Measurements from ENCODE around the gene OTOG. TPM values are rescaled to one million over a fixed set of nuclear protein-coding genes. Genes with fewer than 3 reads are reported as not detected.

OTOG gene
- total RNA-seq, 1 donor from 2014 or later = not detected

GRCh38 chr11:17605651-17606122, 58.6 kb downstream of the OTOG start:
- intact Hi-C loops (cut with micrococcal nuclease) = no loop called here
- no peak for TF ChIP-seq CTCF (IDR thresholded peaks at IDR 0.05; ENCODE audit: borderline replicate concordance)
- H3K27ac ChIP-seq (replicated peaks) = no peak overlapping the region
- peaks cover 10% of the 10 kb centered on the region for H3K4me1 ChIP-seq
- no peak for DNase-seq
- no peaks in the 10 kb centered on the region for H3K9me3 ChIP-seq (replicated peaks)
- peaks cover 1% of the 10 kb centered on the region for H3K27me3 ChIP-seq (ENCODE audit: low read depth)
- H3K4me3 ChIP-seq = no peak overlapping the region
- no peaks in the 10 kb centered on the region for H3K36me3 ChIP-seq

GRCh38 chr11:17606233-17607082, 59.4 kb downstream of the OTOG start:
- Histone ChIP-seq H3K36me3 (no peaks in the 10 kb centered on the region), H3K27me3 (ENCODE audit: low read depth) (peaks cover 6% of the 10 kb centered on the region), H3K4me3 (no peak overlapping the region), H3K4me1 (peaks cover 10% of the 10 kb centered on the region), H3K9me3 (replicated peaks) (no peaks in the 10 kb centered on the region), H3K27ac (replicated peaks) (no peak overlapping the region)
- TF ChIP-seq CTCF (IDR thresholded peaks at IDR 0.05; ENCODE audit: borderline replicate concordance) = no peak
- no peak for DNase-seq
- intact Hi-C loops (cut with micrococcal nuclease) = no loop called here

GRCh38 chr11:17607083-17607429, 60.0 kb downstream of the OTOG start:
- Histone ChIP-seq H3K4me3 (no peak overlapping the region), H3K36me3 (no peaks in the 10 kb centered on the region), H3K4me1 (peaks cover 10% of the 10 kb centered on the region), H3K27ac (replicated peaks) (no peak overlapping the region), H3K9me3 (replicated peaks) (no peaks in the 10 kb centered on the region), H3K27me3 (ENCODE audit: low read depth) (peaks cover 9% of the 10 kb centered on the region)
- intact Hi-C loops (cut with micrococcal nuclease) = no loop called here
- no peak for TF ChIP-seq CTCF (IDR thresholded peaks at IDR 0.05; ENCODE audit: borderline replicate concordance)
- DNase-seq = no peak

- no peak for TF ChIP-seq CTCF (IDR thresholded peaks at IDR 0.05; ENCODE audit: borderline replicate concordance)
- Histone ChIP-seq H3K4me1 (peaks cover 10% of the 10 kb centered on the region), H3K27me3 (ENCODE audit: low read depth) (peaks cover 17% of the 10 kb centered on the region), H3K27ac (replicated peaks) (no peak overlapping the region), H3K9me3 (replicated peaks) (no peaks in the 10 kb centered on the region), H3K4me3 (no peak overlapping the region), H3K36me3 (no peaks in the 10 kb centered on the region)
- no peak for DNase-seq
- intact Hi-C loops (cut with micrococcal nuclease) = no loop called here
These were observed 60.8 kb downstream of the OTOG start for GRCh38 chr11:17607591-17608570.

GRCh38 chr11:17608821-17609220, 61.8 kb downstream of the OTOG start:
- DNase-seq = no peak
- no peak for TF ChIP-seq CTCF (IDR thresholded peaks at IDR 0.05; ENCODE audit: borderline replicate concordance)
- Histone ChIP-seq H3K9me3 (replicated peaks) (no peaks in the 10 kb centered on the region), H3K4me3 (no peak overlapping the region), H3K27me3 (ENCODE audit: low read depth) (peaks cover 23% of the 10 kb centered on the region), H3K4me1 (peaks cover 10% of the 10 kb centered on the region), H3K36me3 (no peaks in the 10 kb centered on the region), H3K27ac (replicated peaks) (no peak overlapping the region)
- intact Hi-C loops (cut with micrococcal nuclease) = no loop called here

Data from left ventricle myocardium inferior (tissue), 1 donor.